HG02852 (cell line): Measurements from ENCODE around the gene FSHB.
A peak's percentile ranks its signal among the peaks of the same experiment; 100 is the strongest.
"Not testable (repeated sequence)": the region's sequence is repeated elsewhere in the genome, so short reads cannot be mapped to it uniquely, and the experiment has no call there.

Source experiments
- ATAC-seq: cut with Tn5 transposase; IDR thresholded peaks from one replicate; pipeline ENCODE4 v1.9.1; 2021; ENCODE audit warnings: mild to moderate bottlenecking, moderate library complexity; ENCODE audit not compliant: unreplicated experiment

FSHB gene

GRCh38 chr11:30230714-30231113 lies at the start of gene FSHB:
Gene FSHB (plus strand): TSS chr11:30231014. CDS start chr11:30231903, 889 bp downstream.
- ATAC-seq = no peak

- no peak for ATAC-seq
These were observed 44.1 kb upstream of the FSHB start for GRCh38 chr11:30186748-30187147.

GRCh38 chr11:30192620-30193019 lies 38.2 kb upstream of the FSHB start:
- no peak for ATAC-seq

- peak; percentile 93 for ATAC-seq
These were observed 34.2 kb upstream of the FSHB start for GRCh38 chr11:30196400-30197206.

GRCh38 chr11:30197869-30198268 lies 32.9 kb upstream of the FSHB start:
- no peak for ATAC-seq

- not testable (repeated sequence) for ATAC-seq
These were observed 27.8 kb upstream of the FSHB start for GRCh38 chr11:30202989-30203388.

- ATAC-seq = no peak
These were observed 27.0 kb upstream of the FSHB start for GRCh38 chr11:30203850-30204249.

GRCh38 chr11:30206249-30206996 lies 24.4 kb upstream of the FSHB start:
- peak; percentile 87 for ATAC-seq

- ATAC-seq = no peak
These were observed 20.5 kb upstream of the FSHB start for GRCh38 chr11:30210357-30210756.

GRCh38 chr11:30216534-30216933 lies 14.3 kb upstream of the FSHB start:
- ATAC-seq = no peak

- ATAC-seq = no peak
These were observed 12.5 kb upstream of the FSHB start for GRCh38 chr11:30218278-30218677.

GRCh38 chr11:30225642-30226041 lies 5.2 kb upstream of the FSHB start:
- ATAC-seq = no peak

GRCh38 chr11:30228323-30228884 lies 2.4 kb upstream of the FSHB start:
- ATAC-seq = no peak

- no peak for ATAC-seq
These were observed 8.2 kb downstream of the FSHB start for GRCh38 chr11:30239025-30239424.

GRCh38 chr11:30244265-30244664 lies 13.5 kb downstream of the FSHB start:
- ATAC-seq = no peak

GRCh38 chr11:30245621-30246020 lies 14.8 kb downstream of the FSHB start:
- no peak for ATAC-seq

GRCh38 chr11:30254307-30255298 lies 23.8 kb downstream of the FSHB start:
- ATAC-seq = no peak

- no peak for ATAC-seq
These were observed 24.8 kb downstream of the FSHB start for GRCh38 chr11:30255637-30256036.

- no peak for ATAC-seq
These were observed 26.2 kb downstream of the FSHB start for GRCh38 chr11:30257058-30257457.

GRCh38 chr11:30258679-30259078 lies 27.9 kb downstream of the FSHB start:
- ATAC-seq = no peak

- no peak for ATAC-seq
These were observed 30.0 kb downstream of the FSHB start for GRCh38 chr11:30260813-30261212.
